ENCODE data around the gene TMEM45B. TPM values are rescaled to one million over a fixed set of nuclear protein-coding genes. Genes with fewer than 3 reads are reported as not detected.
A peak's percentile ranks its signal among the peaks of the same experiment; 100 is the strongest.

Gene TMEM45B
- not detected for total RNA-seq
- long read RNA-seq: 0 reads

- Histone ChIP-seq H3K27me3 (ENCODE audit: low read depth) (peaks cover 67% of the 10 kb centered on the region), H3K4me1 (peaks cover 7% of the 10 kb centered on the region), H3K36me3 (no peaks in the 10 kb centered on the region), H3K4me3 (peak within 1 kb of the TSS; percentile 41), H3K9me3 (replicated peaks) (no peaks in the 10 kb centered on the region), H3K27ac (replicated peaks) (no peak within 1 kb of the TSS)
- intact Hi-C loops (cut with micrococcal nuclease): no loop called here
- TF ChIP-seq CTCF (IDR thresholded peaks at IDR 0.05; ENCODE audit: borderline replicate concordance): no peak
- no peak for DNase-seq
These were observed at the start of gene TMEM45B for GRCh38 chr11:129815596-129816461. TMEM45B (plus strand) TSS chr11:129815848; CDS start chr11:129852483, 36,635 bp downstream.

DNA sequence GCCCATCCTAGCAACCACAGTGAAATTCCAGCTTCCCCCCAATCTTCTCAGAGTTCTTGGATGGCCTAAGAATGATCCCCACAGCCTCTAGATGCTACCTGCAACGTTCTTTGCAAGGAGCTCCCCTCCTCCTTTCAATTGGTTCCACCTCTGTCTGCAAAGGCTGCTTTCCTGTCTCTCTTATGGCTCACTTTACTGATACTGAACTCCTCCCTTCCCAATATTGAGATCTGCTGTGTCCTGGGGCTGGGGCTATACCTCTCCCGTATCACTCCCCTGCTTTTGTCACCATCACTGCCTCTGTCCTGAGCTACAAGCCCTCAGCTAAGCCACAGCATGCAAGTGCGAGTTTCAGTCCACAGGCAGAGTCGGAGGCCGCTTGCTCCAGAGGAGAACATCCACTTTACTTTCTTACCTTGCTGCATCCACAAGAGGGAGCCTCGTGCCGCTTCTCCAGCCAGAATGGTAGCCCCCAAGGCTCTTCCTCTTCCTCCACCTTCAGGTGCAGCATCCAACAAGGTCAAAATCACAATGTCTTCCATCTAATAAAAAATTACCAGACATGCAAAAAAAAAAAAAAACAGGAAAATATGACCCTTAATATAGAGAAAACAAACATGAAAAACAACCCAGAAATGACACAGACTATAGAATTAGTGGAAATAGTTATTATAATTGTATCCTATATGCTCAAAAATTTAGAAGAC, 48.6 kb upstream of the TMEM45B start:
- Histone ChIP-seq H3K27me3 (ENCODE audit: low read depth) (peaks cover 11% of the 10 kb centered on the region), H3K36me3 (no peaks in the 10 kb centered on the region), H3K4me1 (no peaks in the 10 kb centered on the region), H3K27ac (replicated peaks) (no peak overlapping the region), H3K9me3 (replicated peaks) (peaks cover 22% of the 10 kb centered on the region), H3K4me3 (no peak overlapping the region)
- TF ChIP-seq CTCF (IDR thresholded peaks at IDR 0.05; ENCODE audit: borderline replicate concordance): peak; percentile 39
- no peak for DNase-seq
- intact Hi-C loops (cut with micrococcal nuclease): no loop called here

DNA sequence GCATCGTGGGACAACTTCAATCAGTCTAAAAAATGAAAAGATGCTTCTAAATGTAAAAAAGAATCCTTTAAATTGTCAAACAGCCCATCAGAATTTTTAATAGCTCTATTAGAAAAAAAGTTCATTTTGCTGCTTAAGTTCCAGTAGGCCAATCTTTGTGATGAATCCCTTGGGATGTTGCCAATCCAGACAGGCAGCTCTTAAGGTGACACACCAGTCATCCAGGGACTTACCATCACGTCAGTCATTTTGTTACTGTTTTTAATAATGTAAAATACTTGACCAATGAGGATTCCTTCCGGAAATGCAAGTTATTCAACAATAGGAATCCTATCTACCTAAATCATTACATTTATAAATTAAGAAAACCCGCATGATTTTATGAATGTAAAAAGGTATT, 47.8 kb upstream of the TMEM45B start:
- intact Hi-C loops (cut with micrococcal nuclease): no loop called here
- H3K4me3 ChIP-seq: no peak overlapping the region
- peaks cover 22% of the 10 kb centered on the region for H3K9me3 ChIP-seq (replicated peaks)
- H3K36me3 ChIP-seq: no peaks in the 10 kb centered on the region
- H3K4me1 ChIP-seq: no peaks in the 10 kb centered on the region
- no peak overlapping the region for H3K27ac ChIP-seq (replicated peaks)
- TF ChIP-seq CTCF (IDR thresholded peaks at IDR 0.05; ENCODE audit: borderline replicate concordance): no peak
- peaks cover 3% of the 10 kb centered on the region for H3K27me3 ChIP-seq (ENCODE audit: low read depth)
- DNase-seq: no peak

DNA sequence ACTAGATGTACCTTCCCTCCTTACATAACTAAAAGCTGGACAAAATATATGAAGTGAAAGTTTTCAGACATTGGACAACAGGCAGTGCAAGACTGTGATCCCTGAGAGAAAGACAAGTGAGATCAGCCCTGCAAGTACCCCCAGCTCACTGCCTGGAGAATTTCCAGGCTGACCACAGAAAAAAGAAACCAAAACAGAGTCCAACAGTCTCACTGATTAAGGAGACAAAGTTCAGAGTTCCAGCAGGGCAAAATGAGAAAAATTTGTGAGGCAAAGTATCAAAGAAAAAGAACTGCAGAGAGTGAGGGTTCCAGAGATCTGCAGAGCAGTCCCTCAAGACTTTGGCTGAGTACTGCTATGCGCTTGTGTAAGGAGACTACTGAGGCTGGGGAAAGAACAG, 47.3 kb upstream of the TMEM45B start:
- Histone ChIP-seq H3K4me3 (no peak overlapping the region), H3K36me3 (no peaks in the 10 kb centered on the region)
- TF ChIP-seq CTCF (IDR thresholded peaks at IDR 0.05; ENCODE audit: borderline replicate concordance): no peak

DNA sequence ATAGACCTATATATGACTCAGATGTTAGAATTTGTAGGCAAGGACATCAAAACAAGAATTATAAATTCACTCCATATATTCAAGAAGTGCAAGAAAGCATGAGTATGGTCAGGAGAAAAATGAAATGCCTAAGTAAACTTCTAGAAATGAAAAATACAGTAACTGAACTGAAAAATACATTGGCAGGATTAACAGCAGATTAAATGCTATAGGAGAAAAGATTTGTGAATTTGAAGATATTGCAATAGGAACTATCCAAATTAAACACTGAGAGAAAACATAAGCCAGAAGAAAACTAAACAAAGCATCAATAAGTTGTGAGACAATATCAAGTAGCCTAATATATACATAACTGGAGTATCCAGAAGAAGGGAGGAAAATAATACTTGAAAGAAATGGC, 46.6 kb upstream of the TMEM45B start:
- H3K27me3 ChIP-seq (ENCODE audit: low read depth): peaks cover 3% of the 10 kb centered on the region
- H3K4me3 ChIP-seq: no peak overlapping the region
- H3K27ac ChIP-seq (replicated peaks): no peak overlapping the region
- intact Hi-C loops (cut with micrococcal nuclease): no loop called here
- peaks cover 22% of the 10 kb centered on the region for H3K9me3 ChIP-seq (replicated peaks)
- no peak for DNase-seq
- H3K4me1 ChIP-seq: no peaks in the 10 kb centered on the region
- no peak for TF ChIP-seq CTCF (IDR thresholded peaks at IDR 0.05; ENCODE audit: borderline replicate concordance)
- no peaks in the 10 kb centered on the region for H3K36me3 ChIP-seq

More for the DNA sequence above, 47.3 kb upstream of the TMEM45B start:
- Histone ChIP-seq H3K4me1 (no peaks in the 10 kb centered on the region), H3K9me3 (replicated peaks) (peaks cover 22% of the 10 kb centered on the region), H3K27me3 (ENCODE audit: low read depth) (peaks cover under 1% of the 10 kb centered on the region), H3K27ac (replicated peaks) (no peak overlapping the region)
- intact Hi-C loops (cut with micrococcal nuclease): no loop called here
- no peak for DNase-seq
